Activated CD4-positive, alpha-beta memory T cell treated with anti-CD3 and anti-CD28 coated beads for 36 hours (primary cell): ENCODE results near the gene DNER. TPM values are rescaled to one million over a fixed set of nuclear protein-coding genes. Genes with fewer than 3 reads are reported as not detected.
"Not testable (repeated sequence)": the region's sequence is repeated elsewhere in the genome, so short reads cannot be mapped to it uniquely, and the experiment has no call there.

ENCODE experiments used
- CTCF ChIA-PET: fragments of 350-600 bp; sonication (Branson Sonifier 250); formaldehyde crosslinking; loops from one replicate; lab custom pipeline; 2021; ENCODE audit warnings: antibody characterized with exemption, inconsistent platforms; lab: Charles Lee
- POLR2A ChIA-PET: fragments of 350-600 bp; sonication (Branson Sonifier 250); formaldehyde crosslinking; loops from one replicate; lab custom pipeline; 2021; ENCODE audit warnings: antibody characterized with exemption; lab: Charles Lee
- DNase-seq: peaks from one replicate; pipeline ENCODE4 v3.0.0-alpha.2; 2020
- H3K27ac Mint-ChIP-seq: one replicate; pipeline ENCODE4 v1.8.0; 2021; ENCODE audit warnings: mixed read lengths
- H3K27me3 Mint-ChIP-seq: one replicate; pipeline ENCODE4 v1.8.0; 2021; ENCODE audit warnings: mixed read lengths
- H3K36me3 Mint-ChIP-seq: one replicate; pipeline ENCODE4 v1.8.0; 2021; ENCODE audit warnings: mixed read lengths
- H3K4me1 Mint-ChIP-seq: one replicate; pipeline ENCODE4 v1.8.0; 2021; ENCODE audit warnings: low read depth, mixed read lengths
- H3K4me3 Mint-ChIP-seq: one replicate; pipeline ENCODE4 v1.8.0; 2021; ENCODE audit warnings: mild to moderate bottlenecking, mixed read lengths
- H3K9me3 Mint-ChIP-seq: one replicate; pipeline ENCODE4 v1.8.0; 2021; ENCODE audit warnings: mixed read lengths
- intact Hi-C: fragments of 100-400 bp; cut with micrococcal nuclease; formaldehyde crosslinking; loops from one replicate; pipeline ENCODE4 v1.15.1; 2023
- total RNA-seq, 2 experiments: library from RNA; stranded (reverse); gene quantifications; one replicate each; pipeline ENCODE4 v1.2.3, GENCODE V29; 2021

The DNER gene
- total RNA-seq, 2 experiments from 2014 or later = not detected

DNA sequence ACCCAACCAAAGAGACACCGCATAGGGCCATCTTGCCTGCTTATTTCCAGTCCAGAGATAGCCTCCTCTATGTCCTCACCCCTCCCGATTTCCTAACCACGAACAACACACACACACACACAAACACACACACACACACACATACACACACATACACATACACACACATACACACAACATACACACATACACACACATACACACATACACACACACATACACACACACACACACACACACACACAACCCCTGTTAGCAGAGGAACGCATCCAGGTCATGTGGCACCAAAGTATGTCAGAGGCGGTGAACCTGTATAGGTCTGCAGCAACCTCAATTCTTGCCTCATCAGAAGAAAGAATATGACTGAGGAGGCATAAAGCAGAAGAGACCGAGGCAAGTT, 18.5 kb upstream of the DNER start:
- H3K36me3 Mint-ChIP-seq = peaks cover 5% of the 10 kb centered on the region
- ChIA-PET CTCF (no interaction called here), POLR2A (no interaction called here)
- H3K27ac Mint-ChIP-seq = no peak overlapping the region
- no peak for DNase-seq
- H3K9me3 Mint-ChIP-seq = peaks cover 12% of the 10 kb centered on the region
- intact Hi-C loops = no loop called here
- H3K4me3 Mint-ChIP-seq = no peak overlapping the region
- H3K4me1 Mint-ChIP-seq = no peaks in the 10 kb centered on the region
- H3K27me3 Mint-ChIP-seq = no peaks in the 10 kb centered on the region

GRCh38 chr2:229731916-229732315, 17.6 kb upstream of the DNER start:
- no peak overlapping the region for H3K4me3 Mint-ChIP-seq
- no peaks in the 10 kb centered on the region for H3K27me3 Mint-ChIP-seq
- ChIA-PET CTCF (interaction anchor here (0.6 kb wide), 1 partner anchor 137 kb away, joined by 3 read pairs; no protein-coding TSS in a partner anchor), POLR2A (no interaction called here)
- H3K9me3 Mint-ChIP-seq = peaks cover 2% of the 10 kb centered on the region
- H3K36me3 Mint-ChIP-seq = peaks cover under 1% of the 10 kb centered on the region
- no peaks in the 10 kb centered on the region for H3K4me1 Mint-ChIP-seq
- intact Hi-C loops = no loop called here
- H3K27ac Mint-ChIP-seq = no peak overlapping the region
- no peak for DNase-seq

GRCh38 chr2:229731363-229731762, 17.0 kb upstream of the DNER start:
- no peak overlapping the region for H3K27ac Mint-ChIP-seq
- CTCF ChIA-PET = no interaction called here
- no peaks in the 10 kb centered on the region for H3K36me3 Mint-ChIP-seq
- POLR2A ChIA-PET = no interaction called here
- intact Hi-C loops = no loop called here
- H3K4me1 Mint-ChIP-seq = no peaks in the 10 kb centered on the region
- H3K4me3 Mint-ChIP-seq = no peak overlapping the region
- H3K27me3 Mint-ChIP-seq = no peaks in the 10 kb centered on the region
- H3K9me3 Mint-ChIP-seq = no peaks in the 10 kb centered on the region
- DNase-seq = no peak

GRCh38 chr2:229728370-229728769, 14.0 kb upstream of the DNER start:
- no peaks in the 10 kb centered on the region for H3K36me3 Mint-ChIP-seq
- POLR2A ChIA-PET = no interaction called here
- H3K27me3 Mint-ChIP-seq = peaks cover 2% of the 10 kb centered on the region
- H3K9me3 Mint-ChIP-seq = no peaks in the 10 kb centered on the region
- intact Hi-C loops = no loop called here
- H3K4me1 Mint-ChIP-seq = no peaks in the 10 kb centered on the region
- DNase-seq = no peak
- no peak overlapping the region for H3K27ac Mint-ChIP-seq
- CTCF ChIA-PET = no interaction called here
- H3K4me3 Mint-ChIP-seq = no peak overlapping the region

- Mint-ChIP-seq H3K9me3 (no peaks in the 10 kb centered on the region), H3K27ac (no peak overlapping the region), H3K4me3 (no peak overlapping the region), H3K27me3 (peaks cover 2% of the 10 kb centered on the region), H3K4me1 (no peaks in the 10 kb centered on the region), H3K36me3 (no peaks in the 10 kb centered on the region)
- DNase-seq = no peak
- intact Hi-C loops = no loop called here
- ChIA-PET CTCF (interaction anchor here (1.1 kb wide), 1 partner anchor 10 kb away, joined by 3 read pairs; no protein-coding TSS in a partner anchor), POLR2A (no interaction called here)
Observed at GRCh38 chr2:229726643-229727042, 12.3 kb upstream of the DNER start.

- CTCF ChIA-PET = interaction anchor here (1.1 kb wide), 1 partner anchor 9 kb away, joined by 3 read pairs; no protein-coding TSS in a partner anchor
- DNase-seq = no peak
- intact Hi-C loops = no loop called here
- H3K27me3 Mint-ChIP-seq = peaks cover 2% of the 10 kb centered on the region
- H3K27ac Mint-ChIP-seq = no peak overlapping the region
- no peaks in the 10 kb centered on the region for H3K9me3 Mint-ChIP-seq
- POLR2A ChIA-PET = no interaction called here
- no peaks in the 10 kb centered on the region for H3K4me1 Mint-ChIP-seq
- no peak overlapping the region for H3K4me3 Mint-ChIP-seq
- no peaks in the 10 kb centered on the region for H3K36me3 Mint-ChIP-seq
Observed at GRCh38 chr2:229725716-229726574, 11.6 kb upstream of the DNER start.

DNA sequence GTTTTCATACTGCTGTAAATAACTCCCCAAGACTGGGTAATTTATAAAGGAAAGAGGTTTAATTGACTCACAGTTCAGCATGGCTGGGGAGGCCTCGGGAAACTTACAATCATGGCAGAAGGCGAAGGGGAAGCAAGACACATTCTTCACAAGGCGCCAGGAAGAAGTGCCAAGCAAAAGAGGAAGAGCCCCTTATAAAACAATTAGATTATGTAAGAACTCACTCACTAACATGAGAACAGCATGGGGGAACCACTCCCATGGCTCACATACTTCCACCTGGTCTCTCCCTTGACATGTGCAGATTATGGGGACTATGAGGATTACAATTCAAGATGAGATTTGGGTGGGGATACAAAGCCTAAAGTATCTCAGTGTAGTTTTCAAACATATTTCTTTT, 8.8 kb upstream of the DNER start:
- H3K4me3 Mint-ChIP-seq, H3K9me3 Mint-ChIP-seq, H3K27me3 Mint-ChIP-seq, DNase-seq, H3K27ac Mint-ChIP-seq, H3K4me1 Mint-ChIP-seq, intact Hi-C loops, CTCF ChIA-PET, H3K36me3 Mint-ChIP-seq, POLR2A ChIA-PET: not testable (repeated sequence)

GRCh38 chr2:229719926-229720647, 5.7 kb upstream of the DNER start:
- intact Hi-C loops = loop anchor here (5.0 to 10.0 kb wide), 2 partner anchors 288 to 1825 kb away; no protein-coding TSS in a partner anchor
- Mint-ChIP-seq H3K36me3 (no peaks in the 10 kb centered on the region), H3K27me3 (peaks cover 23% of the 10 kb centered on the region), H3K27ac (no peak overlapping the region), H3K4me1 (peaks cover 5% of the 10 kb centered on the region), H3K9me3 (no peaks in the 10 kb centered on the region), H3K4me3 (no peak overlapping the region)
- POLR2A ChIA-PET = no interaction called here
- CTCF ChIA-PET = no interaction called here
- DNase-seq = no peak

DNA sequence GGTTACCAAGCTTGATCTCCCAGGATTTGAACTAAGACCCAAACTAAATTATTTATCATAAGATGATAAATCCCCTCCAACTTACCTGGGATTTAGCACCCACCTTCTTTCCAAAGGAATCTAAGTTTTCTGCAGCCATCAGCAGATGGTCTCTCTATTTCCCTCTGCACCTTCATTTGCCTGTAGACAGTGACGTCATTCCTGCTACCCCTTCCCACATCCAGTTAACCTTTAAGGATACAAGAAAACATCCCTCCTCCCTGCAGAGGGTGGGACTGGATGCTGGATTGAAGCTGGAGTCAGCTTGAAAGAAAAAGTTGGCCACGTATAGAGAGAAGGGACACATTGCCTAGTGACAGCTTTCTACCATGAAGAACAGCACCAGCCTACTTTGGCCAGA, 3.7 kb upstream of the DNER start:
- no peaks in the 10 kb centered on the region for H3K9me3 Mint-ChIP-seq
- peaks cover 10% of the 10 kb centered on the region for H3K4me1 Mint-ChIP-seq
- H3K27me3 Mint-ChIP-seq = peaks cover 29% of the 10 kb centered on the region
- no peak overlapping the region for H3K27ac Mint-ChIP-seq
- ChIA-PET CTCF (interaction anchor here (1.6 kb wide), 1 partner anchor 1828 kb away, joined by 7 read pairs; no protein-coding TSS in a partner anchor), POLR2A (no interaction called here)
- H3K36me3 Mint-ChIP-seq = no peaks in the 10 kb centered on the region
- intact Hi-C loops = loop anchor here (5.0 to 10.0 kb wide), 2 partner anchors 286 to 1823 kb away; no protein-coding TSS in a partner anchor
- no peak overlapping the region for H3K4me3 Mint-ChIP-seq
- no peak for DNase-seq

GRCh38 chr2:229715895-229716507, 1.6 kb upstream of the DNER start:
- peak; percentile 44 for DNase-seq
- intact Hi-C loops = loop anchor here (5.0 to 10.0 kb wide), 2 partner anchors 284 to 1821 kb away; no protein-coding TSS in a partner anchor
- CTCF ChIA-PET = interaction anchor here (0.7 to 1.6 kb wide), 3 partner anchors 10 to 1826 kb away, joined by 3 to 7 read pairs (median 6); no protein-coding TSS in a partner anchor
- Mint-ChIP-seq H3K4me1 (peaks cover 13% of the 10 kb centered on the region), H3K27me3 (peaks cover 49% of the 10 kb centered on the region), H3K9me3 (no peaks in the 10 kb centered on the region), H3K4me3 (peak overlapping the region; percentile 18), H3K27ac (no peak overlapping the region), H3K36me3 (no peaks in the 10 kb centered on the region)
- POLR2A ChIA-PET = no interaction called here

DNA sequence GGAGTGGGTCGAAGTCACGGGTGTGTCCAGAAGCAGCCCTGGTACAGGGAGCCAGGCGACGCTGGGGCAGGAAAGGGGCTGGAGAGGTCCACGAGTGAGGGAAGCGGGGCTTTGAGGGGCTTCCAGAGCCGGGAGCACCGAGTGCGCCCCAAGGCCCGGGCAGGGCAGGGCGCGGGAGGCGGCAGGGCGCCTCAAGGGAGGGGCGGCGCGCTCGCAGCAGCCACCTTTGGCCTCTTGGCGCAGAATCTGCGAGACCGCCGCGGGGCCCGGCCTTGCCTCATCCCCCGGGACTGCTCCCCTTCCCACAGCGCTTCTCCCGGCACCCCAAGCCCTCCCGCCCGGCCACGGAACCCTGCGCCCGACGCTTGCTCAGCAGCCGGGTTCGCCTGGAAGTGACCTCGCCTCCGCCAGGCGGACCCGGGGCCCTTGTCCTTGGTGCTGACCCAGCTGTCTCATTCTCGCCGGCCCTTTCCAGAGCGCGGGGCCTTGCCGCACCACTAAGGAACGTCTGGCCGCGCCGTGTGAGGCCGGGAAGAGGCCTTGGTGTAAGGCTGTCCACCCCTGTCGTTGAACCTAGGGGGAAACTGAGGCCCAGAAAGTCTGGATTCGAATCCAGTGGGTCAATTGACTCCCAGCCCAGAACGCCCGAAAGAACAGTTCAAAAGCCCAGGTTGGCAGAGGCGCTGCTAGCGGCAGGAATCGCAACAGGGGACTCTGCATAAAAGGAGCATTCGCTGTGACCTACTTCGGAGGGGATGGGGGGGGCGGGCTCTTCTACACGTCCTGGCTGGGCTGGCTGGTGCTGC, 584 bp upstream of the DNER start:
- DNase-seq = peak; percentile 61
- Mint-ChIP-seq H3K9me3 (no peaks in the 10 kb centered on the region), H3K27me3 (peaks cover 58% of the 10 kb centered on the region), H3K36me3 (no peaks in the 10 kb centered on the region), H3K27ac (no peak overlapping the region), H3K4me1 (peaks cover 13% of the 10 kb centered on the region), H3K4me3 (peak overlapping the region; percentile 43)
- intact Hi-C loops = loop anchor here (5.0 to 10.0 kb wide), 2 partner anchors 283 to 1820 kb away; no protein-coding TSS in a partner anchor
- CTCF ChIA-PET = no interaction called here
- POLR2A ChIA-PET = no interaction called here
